Mesothelial cell of epicardium (in vitro differentiated cells): ENCODE data around the gene TICRR. TPM values are rescaled to one million over a fixed set of nuclear protein-coding genes. Genes with fewer than 3 reads are reported as not detected.

Source experiments
- DNase-seq, 2 experiments: peaks; one replicate each; pipeline ENCODE4 v3.0.0; 2021; ENCODE audit warnings: low spot score in 2 of 2; ENCODE audit not compliant: unreplicated experiment in 2 of 2
- H3K27ac Mint-ChIP-seq: 2 replicates; pipeline ENCODE4 v1.8.0; 2021; ENCODE audit warnings: mixed read lengths
- H3K27me3 Mint-ChIP-seq: 2 replicates; pipeline ENCODE4 v1.8.0; 2021; ENCODE audit warnings: low read depth, mixed read lengths
- H3K36me3 Mint-ChIP-seq: 2 replicates; pipeline ENCODE4 v1.8.0; 2021; ENCODE audit warnings: mixed read lengths
- H3K4me1 Mint-ChIP-seq: 2 replicates; pipeline ENCODE4 v1.8.0; 2021; ENCODE audit warnings: mixed read lengths
- H3K4me3 Mint-ChIP-seq: 2 replicates; pipeline ENCODE4 v1.8.0; 2021; ENCODE audit warnings: mild to moderate bottlenecking, moderate library complexity, mixed read lengths
- H3K9me3 Mint-ChIP-seq: 2 replicates; pipeline ENCODE4 v1.8.0; 2021; ENCODE audit warnings: mixed read lengths
- total RNA-seq: library from RNA; stranded (reverse); gene quantifications from 3 replicates; pipeline ENCODE4 v1.2.1, GENCODE V29; 2021
- TF ChIP-seq, protein P1 (sequence below): fragments of 200-600 bp; sonication (generic); IDR thresholded peaks from one replicate; pipeline ENCODE4 v1.5.0; 2021; ENCODE audit warnings: antibody characterized with exemption; ENCODE audit not compliant: unreplicated experiment

TICRR gene
- total RNA-seq, 1 donor from 2014 or later: 10.2 TPM

DNA sequence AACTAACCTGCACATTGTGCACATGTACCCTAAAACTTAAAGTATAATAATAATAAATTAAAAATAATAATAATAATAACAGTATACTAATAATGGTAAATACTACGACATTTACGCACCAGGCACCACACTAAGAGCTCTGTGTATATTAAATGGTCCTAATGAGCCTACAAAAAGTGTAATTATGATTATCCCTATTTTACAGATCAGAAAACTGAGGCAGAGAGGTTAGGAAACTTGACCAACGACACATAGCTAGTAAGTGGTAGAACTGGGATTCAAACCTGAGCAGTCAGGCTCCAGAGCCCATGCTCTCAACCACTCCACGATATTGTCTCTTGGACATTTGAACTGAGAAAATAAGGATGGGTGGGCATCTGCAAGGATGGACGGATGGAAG, 65.0 kb downstream of the TICRR start:
- no peaks in the 10 kb centered on the region for H3K27me3 Mint-ChIP-seq
- H3K36me3 Mint-ChIP-seq: peaks cover 43% of the 10 kb centered on the region
- TF ChIP-seq, protein P1, sequence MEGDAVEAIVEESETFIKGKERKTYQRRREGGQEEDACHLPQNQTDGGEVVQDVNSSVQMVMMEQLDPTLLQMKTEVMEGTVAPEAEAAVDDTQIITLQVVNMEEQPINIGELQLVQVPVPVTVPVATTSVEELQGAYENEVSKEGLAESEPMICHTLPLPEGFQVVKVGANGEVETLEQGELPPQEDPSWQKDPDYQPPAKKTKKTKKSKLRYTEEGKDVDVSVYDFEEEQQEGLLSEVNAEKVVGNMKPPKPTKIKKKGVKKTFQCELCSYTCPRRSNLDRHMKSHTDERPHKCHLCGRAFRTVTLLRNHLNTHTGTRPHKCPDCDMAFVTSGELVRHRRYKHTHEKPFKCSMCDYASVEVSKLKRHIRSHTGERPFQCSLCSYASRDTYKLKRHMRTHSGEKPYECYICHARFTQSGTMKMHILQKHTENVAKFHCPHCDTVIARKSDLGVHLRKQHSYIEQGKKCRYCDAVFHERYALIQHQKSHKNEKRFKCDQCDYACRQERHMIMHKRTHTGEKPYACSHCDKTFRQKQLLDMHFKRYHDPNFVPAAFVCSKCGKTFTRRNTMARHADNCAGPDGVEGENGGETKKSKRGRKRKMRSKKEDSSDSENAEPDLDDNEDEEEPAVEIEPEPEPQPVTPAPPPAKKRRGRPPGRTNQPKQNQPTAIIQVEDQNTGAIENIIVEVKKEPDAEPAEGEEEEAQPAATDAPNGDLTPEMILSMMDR: no peak
- no peaks in the 10 kb centered on the region for H3K4me1 Mint-ChIP-seq
- H3K4me3 Mint-ChIP-seq: no peak overlapping the region
- no peak overlapping the region for H3K27ac Mint-ChIP-seq
- peaks cover 6% of the 10 kb centered on the region for H3K9me3 Mint-ChIP-seq
- DNase-seq: no peak

DNA sequence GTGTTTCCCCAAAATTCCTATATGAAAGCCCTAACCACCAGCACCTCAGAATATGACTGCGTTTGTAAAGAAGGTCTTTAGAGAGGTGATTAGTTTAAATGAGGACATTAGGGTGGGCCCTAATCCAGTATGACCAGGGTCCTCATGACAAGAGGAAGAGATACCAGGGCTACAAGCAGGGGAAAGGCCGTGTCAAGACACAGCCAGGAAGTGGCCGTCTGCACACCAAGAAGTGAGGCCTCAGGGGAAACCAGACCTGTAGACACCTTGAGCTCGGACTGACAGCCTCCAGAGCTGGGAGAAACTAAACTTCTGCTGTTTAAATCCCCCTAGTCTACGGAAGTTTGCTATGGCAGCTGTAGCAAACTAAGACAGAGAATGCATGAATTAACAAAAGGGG, 65.8 kb downstream of the TICRR start:
- no peaks in the 10 kb centered on the region for H3K4me1 Mint-ChIP-seq
- H3K36me3 Mint-ChIP-seq: peaks cover 40% of the 10 kb centered on the region
- peaks cover 3% of the 10 kb centered on the region for H3K9me3 Mint-ChIP-seq
- no peak overlapping the region for H3K27ac Mint-ChIP-seq
- H3K27me3 Mint-ChIP-seq: no peaks in the 10 kb centered on the region
- TF ChIP-seq, protein P1: no peak
- DNase-seq: peak in 1 of 2 experiments; percentile 13
- no peak overlapping the region for H3K4me3 Mint-ChIP-seq

DNA sequence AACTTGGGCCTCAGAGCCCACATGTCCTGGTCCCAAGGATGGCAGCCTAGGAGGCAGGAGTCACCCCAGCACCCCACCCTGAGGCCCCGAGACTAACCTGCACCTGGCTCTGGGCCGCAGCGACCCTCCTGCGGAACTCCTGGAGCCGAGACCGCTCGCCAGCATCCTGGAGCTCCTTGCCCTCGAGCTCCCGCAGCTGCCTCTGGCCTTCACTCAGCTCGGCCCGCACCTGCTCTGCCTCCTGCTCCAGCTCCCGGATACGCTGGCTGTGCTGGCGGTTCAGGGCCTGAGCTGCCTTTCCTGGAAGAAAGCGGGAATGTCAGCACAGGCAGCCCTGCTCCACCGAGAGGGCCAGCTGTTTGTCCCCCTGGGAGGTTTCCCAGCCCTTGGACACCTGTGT, 66.8 kb downstream of the TICRR start:
- H3K27ac Mint-ChIP-seq: no peak overlapping the region
- H3K9me3 Mint-ChIP-seq: peaks cover 3% of the 10 kb centered on the region
- no peaks in the 10 kb centered on the region for H3K4me1 Mint-ChIP-seq
- H3K27me3 Mint-ChIP-seq: no peaks in the 10 kb centered on the region
- DNase-seq: peak in 1 of 2 experiments; percentile 16
- no peak overlapping the region for H3K4me3 Mint-ChIP-seq
- peaks cover 42% of the 10 kb centered on the region for H3K36me3 Mint-ChIP-seq
- TF ChIP-seq, protein P1: no peak

DNA sequence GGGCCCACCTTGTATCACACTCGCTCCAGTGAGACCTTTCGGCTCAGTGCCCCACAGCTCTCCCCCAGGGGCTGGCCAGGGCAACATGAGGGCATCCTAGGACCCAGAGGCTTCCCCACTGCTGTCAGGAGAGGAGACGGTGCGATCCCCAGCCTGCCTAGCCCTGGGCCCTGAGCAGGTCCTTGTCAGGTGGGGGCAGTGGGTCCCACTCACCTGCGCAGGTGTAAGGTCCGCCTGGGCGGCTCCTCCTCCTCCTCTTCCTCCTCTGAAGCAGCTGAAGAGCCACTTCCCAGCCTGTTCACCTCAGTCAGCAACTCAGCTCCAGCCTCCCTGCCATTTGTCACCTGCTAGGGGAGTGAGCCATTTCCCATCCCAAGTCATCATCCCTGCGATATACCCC, 70.4 kb downstream of the TICRR start:
- Mint-ChIP-seq H3K9me3 (no peaks in the 10 kb centered on the region), H3K4me3 (no peak overlapping the region), H3K27ac (no peak overlapping the region), H3K4me1 (peaks cover 3% of the 10 kb centered on the region), H3K36me3 (peaks cover 41% of the 10 kb centered on the region), H3K27me3 (no peaks in the 10 kb centered on the region)
- no peak for DNase-seq
- TF ChIP-seq, protein P1: no peak

DNA sequence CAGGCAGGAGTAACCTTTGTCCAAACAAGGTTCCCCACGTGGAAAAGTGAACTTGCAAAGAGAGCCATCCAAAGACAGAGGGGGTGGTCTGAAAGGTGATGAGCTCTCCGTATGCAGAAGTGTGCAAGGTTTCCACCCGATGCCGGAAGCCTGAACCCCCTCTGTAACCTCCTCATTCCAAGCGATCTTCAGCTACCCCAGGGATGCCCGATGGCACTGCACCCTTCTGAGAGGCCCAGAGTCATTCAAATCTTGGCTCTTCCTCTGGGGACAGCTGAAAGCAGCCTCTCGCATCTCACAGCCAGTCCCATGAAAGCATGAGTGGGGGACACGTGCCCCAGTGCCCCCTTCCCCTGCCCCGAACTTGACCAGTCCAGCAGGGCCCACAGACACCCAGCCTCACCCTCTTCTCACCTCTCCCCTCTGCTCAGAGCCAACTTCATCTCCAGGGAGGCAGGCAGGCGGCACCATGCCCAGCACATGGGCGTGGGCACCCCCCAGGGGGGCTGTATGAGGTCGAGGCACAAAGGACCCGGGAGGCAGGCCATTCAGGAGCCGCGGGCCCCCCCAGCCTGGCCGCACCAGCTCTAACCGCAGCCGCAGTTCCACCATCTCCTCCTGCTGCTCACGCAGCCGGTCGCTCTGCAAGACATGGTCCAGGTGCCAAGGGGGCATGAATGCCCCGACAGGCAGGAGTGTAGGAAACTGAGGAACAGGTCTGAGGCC, 71.3 kb downstream of the TICRR start:
- no peaks in the 10 kb centered on the region for H3K9me3 Mint-ChIP-seq
- H3K4me1 Mint-ChIP-seq: peaks cover 3% of the 10 kb centered on the region
- no peak overlapping the region for H3K4me3 Mint-ChIP-seq
- DNase-seq: peak in 1 of 2 experiments; percentile 19
- TF ChIP-seq, protein P1: no peak
- H3K27me3 Mint-ChIP-seq: no peaks in the 10 kb centered on the region
- peaks cover 33% of the 10 kb centered on the region for H3K36me3 Mint-ChIP-seq
- H3K27ac Mint-ChIP-seq: no peak overlapping the region
